ENCODE measurements around the gene HJURP. TPM values are rescaled to one million over a fixed set of nuclear protein-coding genes. Genes with fewer than 3 reads are reported as not detected.

HJURP gene
- total and polyA plus RNA-seq, 2 donors (not counting 3 experiments of a cell fraction or from before 2014, with no cell fraction given) = 34.4 to 60.9 TPM

DNA sequence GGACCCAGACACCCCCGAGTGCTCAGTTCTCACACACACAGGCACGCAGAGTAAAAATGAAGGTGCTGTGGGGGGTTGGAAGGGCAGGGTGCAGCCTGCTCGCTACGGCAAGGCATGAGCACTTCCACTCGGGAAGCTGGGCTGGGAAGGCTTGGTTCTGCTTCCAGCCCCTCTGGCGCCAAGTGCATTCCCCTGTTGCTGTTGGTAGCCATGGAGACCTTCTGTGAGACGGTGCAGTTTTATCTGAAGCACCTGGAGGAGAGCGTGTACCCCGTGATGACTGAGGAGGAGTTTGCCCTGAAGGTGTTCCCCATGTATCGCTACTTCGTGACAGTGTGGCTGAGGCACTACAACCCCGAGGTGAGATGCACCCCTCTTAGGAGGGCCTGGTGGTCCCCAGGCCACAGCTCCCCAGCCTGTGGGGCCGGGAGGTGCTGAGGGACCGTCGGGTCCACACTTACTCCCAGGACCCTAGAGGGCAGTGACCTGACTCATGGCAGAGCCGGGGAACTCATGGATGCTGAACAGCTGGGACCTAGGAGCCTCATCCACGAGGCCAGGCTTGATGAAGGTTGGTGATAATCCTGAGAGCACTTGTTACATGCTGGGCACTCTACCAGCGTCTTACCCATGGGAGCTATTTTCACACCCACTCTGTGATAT is 60.7 kb downstream of the HJURP start:
- DNase-seq (ENCODE audit: low read depth, low spot score) (no peak), FAIRE-seq (no peak)
- H3K9me3 ChIP-seq (replicated peaks; ENCODE audit: control insufficient read depth, insufficient read depth, low read length) = no peaks in the 10 kb centered on the region
- no peaks in the 10 kb centered on the region for H3K36me3 ChIP-seq (ENCODE audit: control insufficient read depth in 2 of 2, extremely low read depth in 1 of 2, insufficient read depth in 2 of 2, low read length in 2 of 2)
- no peak overlapping the region for H3K27ac ChIP-seq (ENCODE audit: insufficient read depth, low read depth, low read length)
- no peaks in the 10 kb centered on the region for H4K20me1 ChIP-seq (replicated peaks; ENCODE audit: control insufficient read depth, extremely low read depth, insufficient read depth, low read length)
- no peak overlapping the region for H3K9ac ChIP-seq (replicated peaks; ENCODE audit: extremely low read depth, insufficient read depth, low read length)
- dilution Hi-C loops (cut with MboI; ENCODE audit: extremely low pct_ligation_motif_present, low sequenced_read_pairs) = no loop called here
- no TSS peak for BruUV-seq (replicated peaks)
- TF ChIP-seq EZH2 (IDR thresholded peaks at IDR 0.05; ENCODE audit: borderline replicate concordance, low read depth, low read length, severe bottlenecking) = no peak
- no peak for TF ChIP-seq MAX (IDR thresholded peaks at IDR 0.05; ENCODE audit: insufficient read depth, insufficient read length)
- no peak for TF ChIP-seq MYC (IDR thresholded peaks at IDR 0.05; ENCODE audit: low read depth, low read length)
- TF ChIP-seq GATA2 (IDR thresholded peaks at IDR 0.05; ENCODE audit: insufficient read depth, insufficient read length, low read depth, low read length) = no peak
- TF ChIP-seq FOS (IDR thresholded peaks at IDR 0.05; ENCODE audit: borderline replicate concordance, insufficient read depth, low read length) = no peak
- no peak for TF ChIP-seq POLR2AphosphoS5 (IDR thresholded peaks at IDR 0.05; ENCODE audit: insufficient read depth, low read depth, low read length)
- TF ChIP-seq, protein P1, sequence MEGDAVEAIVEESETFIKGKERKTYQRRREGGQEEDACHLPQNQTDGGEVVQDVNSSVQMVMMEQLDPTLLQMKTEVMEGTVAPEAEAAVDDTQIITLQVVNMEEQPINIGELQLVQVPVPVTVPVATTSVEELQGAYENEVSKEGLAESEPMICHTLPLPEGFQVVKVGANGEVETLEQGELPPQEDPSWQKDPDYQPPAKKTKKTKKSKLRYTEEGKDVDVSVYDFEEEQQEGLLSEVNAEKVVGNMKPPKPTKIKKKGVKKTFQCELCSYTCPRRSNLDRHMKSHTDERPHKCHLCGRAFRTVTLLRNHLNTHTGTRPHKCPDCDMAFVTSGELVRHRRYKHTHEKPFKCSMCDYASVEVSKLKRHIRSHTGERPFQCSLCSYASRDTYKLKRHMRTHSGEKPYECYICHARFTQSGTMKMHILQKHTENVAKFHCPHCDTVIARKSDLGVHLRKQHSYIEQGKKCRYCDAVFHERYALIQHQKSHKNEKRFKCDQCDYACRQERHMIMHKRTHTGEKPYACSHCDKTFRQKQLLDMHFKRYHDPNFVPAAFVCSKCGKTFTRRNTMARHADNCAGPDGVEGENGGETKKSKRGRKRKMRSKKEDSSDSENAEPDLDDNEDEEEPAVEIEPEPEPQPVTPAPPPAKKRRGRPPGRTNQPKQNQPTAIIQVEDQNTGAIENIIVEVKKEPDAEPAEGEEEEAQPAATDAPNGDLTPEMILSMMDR (IDR thresholded peaks at IDR 0.05; ENCODE audit: extremely low read depth in 1 of 2, insufficient read depth in 1 of 2, low read depth in 1 of 2, low read length in 2 of 2) = no peak
- TF ChIP-seq POLR2A (IDR thresholded peaks at IDR 0.05; ENCODE audit: low read depth, low read length) = no peak
- TF ChIP-seq JUN (IDR thresholded peaks at IDR 0.05; ENCODE audit: borderline replicate concordance, insufficient read depth, insufficient read length, low read depth) = no peak
- H2AFZ ChIP-seq (ENCODE audit: low read depth, low read length) = no peak overlapping the region
- no peaks in the 10 kb centered on the region for H3K79me2 ChIP-seq (ENCODE audit: control insufficient read depth, insufficient read depth, low read length)
- no peaks in the 10 kb centered on the region for H3K27me3 ChIP-seq (ENCODE audit: control insufficient read depth in 2 of 2, insufficient read depth in 2 of 2, low read length in 2 of 2)
- no peaks in the 10 kb centered on the region for H3K4me1 ChIP-seq (ENCODE audit: control insufficient read depth, extremely low read depth, insufficient read depth, low read length)
- H3K4me2 ChIP-seq (ENCODE audit: insufficient read depth, low read length) = no peak overlapping the region
- H3K4me3 ChIP-seq (replicated peaks in 1 of 3; ENCODE audit: insufficient read depth in 1 of 3, low read depth in 1 of 3, low read length in 3 of 3) = no peak overlapping the region
- ChIA-PET CTCF (no interaction called here), POLR2A (no interaction called here)
- H3K9me1 ChIP-seq (replicated peaks; ENCODE audit: control insufficient read depth, extremely low read depth, insufficient read depth, low read length) = no peaks in the 10 kb centered on the region
- intact Hi-C loops (cut with micrococcal nuclease) = no loop called here
